Hepatocyte (in vitro differentiated cells): ENCODE data around the gene IRX5. TPM values are rescaled to one million over a fixed set of nuclear protein-coding genes. Genes with fewer than 3 reads are reported as not detected.

Experiments
- DNase-seq: peaks from one replicate; pipeline ENCODE4 v3.0.0-alpha.2; 2016; ENCODE audit warnings: low spot score
- H2AFZ ChIP-seq: fragments of 200-600 bp; sonication (generic); 2 replicates; pipeline ENCODE4 v1.6.0; 2016; ENCODE audit warnings: antibody characterized with exemption, mild to moderate bottlenecking
- H3K27ac ChIP-seq: fragments of 200-600 bp; sonication (generic); 2 replicates; pipeline ENCODE4 v1.5.1; 2016; ENCODE audit warnings: mild to moderate bottlenecking
- H3K27me3 ChIP-seq: fragments of 200-600 bp; sonication (generic); 2 replicates; pipeline ENCODE4 v1.6.1; 2016
- H3K36me3 ChIP-seq: fragments of 200-600 bp; sonication (generic); replicated peaks from 2 replicates; pipeline ENCODE4 v1.5.1; 2016; ENCODE audit warnings: low read depth; ENCODE audit not compliant: insufficient read depth
- H3K4me1 ChIP-seq: fragments of 200-600 bp; sonication (generic); 2 replicates; pipeline ENCODE4 v1.5.1; 2016; ENCODE audit warnings: mild to moderate bottlenecking, moderate library complexity; ENCODE audit not compliant: insufficient read depth
- H3K4me2 ChIP-seq: fragments of 200-600 bp; sonication (generic); 2 replicates; pipeline ENCODE4 v1.6.0; 2016
- H3K4me3 ChIP-seq: fragments of 200-600 bp; sonication (generic); 2 replicates; pipeline ENCODE4 v1.5.1; 2016; ENCODE audit warnings: mild to moderate bottlenecking
- H3K79me2 ChIP-seq: fragments of 200-600 bp; sonication (generic); 2 replicates; pipeline ENCODE4 v1.6.0; 2017; ENCODE audit warnings: mild to moderate bottlenecking
- H3K9me2 ChIP-seq: fragments of 200-600 bp; sonication (generic); replicated peaks from 2 replicates; pipeline ENCODE4 v1.6.0; 2017; ENCODE audit warnings: mild to moderate bottlenecking; ENCODE audit not compliant: insufficient read depth
- H3K9me3 ChIP-seq: fragments of 200-600 bp; sonication (generic); 2 replicates; pipeline ENCODE4 v1.5.1; 2016; ENCODE audit warnings: low read depth, mild to moderate bottlenecking
- H4K20me1 ChIP-seq: fragments of 200-600 bp; sonication (generic); 2 replicates; pipeline ENCODE4 v1.6.0; 2016; ENCODE audit warnings: mild to moderate bottlenecking; ENCODE audit not compliant: insufficient read depth, poor library complexity, severe bottlenecking
- EZH2 ChIP-seq: fragments of 200-600 bp; sonication (generic); IDR thresholded peaks from 2 replicates; pipeline ENCODE4 v1.6.1; 2016; ENCODE audit warnings: antibody characterized with exemption, mild to moderate bottlenecking, borderline replicate concordance
- EZH2phosphoT487 ChIP-seq: fragments of 200-600 bp; sonication (generic); IDR thresholded peaks from one replicate; pipeline ENCODE4 v1.6.1; 2018; ENCODE audit warnings: antibody characterized with exemption, mild to moderate bottlenecking, low read depth, moderate library complexity; ENCODE audit not compliant: unreplicated experiment, severe bottlenecking
- whole genome bisulfite sequencing: methylation state at CpG from one replicate; pipeline ENCODE4 v1.1.6; 2016; ENCODE audit warnings: low lambda C conversion rate; ENCODE audit errors: missing lambda C conversion rate; 5-methylcytosine and 5-hydroxymethylcytosine counted together
- polyA plus RNA-seq: library from polyadenylated mRNA; unstranded; fragments of >200 nt; fragmentation: Nextera tagmentation; extraction: Ambion mirVana; gene quantifications from 2 replicates; pipeline ENCODE4 v1.2.1, GENCODE V29; 2016
- total RNA-seq: library from RNA; depleted of rRNA; stranded (reverse); fragments of >200 nt; gene quantifications from 2 replicates; pipeline ENCODE4 v1.2.3, GENCODE V29; 2014
- TF ChIP-seq, protein P1 (sequence below): fragments of 200-600 bp; sonication (generic); IDR thresholded peaks from 2 replicates; pipeline ENCODE4 v1.5.1; 2016; ENCODE audit warnings: antibody characterized with exemption, mild to moderate bottlenecking; ENCODE audit not compliant: poor library complexity

IRX5 gene
- total and polyA plus RNA-seq, 2 experiments from 2014 or later = 1.7 to 3.2 TPM

DNA sequence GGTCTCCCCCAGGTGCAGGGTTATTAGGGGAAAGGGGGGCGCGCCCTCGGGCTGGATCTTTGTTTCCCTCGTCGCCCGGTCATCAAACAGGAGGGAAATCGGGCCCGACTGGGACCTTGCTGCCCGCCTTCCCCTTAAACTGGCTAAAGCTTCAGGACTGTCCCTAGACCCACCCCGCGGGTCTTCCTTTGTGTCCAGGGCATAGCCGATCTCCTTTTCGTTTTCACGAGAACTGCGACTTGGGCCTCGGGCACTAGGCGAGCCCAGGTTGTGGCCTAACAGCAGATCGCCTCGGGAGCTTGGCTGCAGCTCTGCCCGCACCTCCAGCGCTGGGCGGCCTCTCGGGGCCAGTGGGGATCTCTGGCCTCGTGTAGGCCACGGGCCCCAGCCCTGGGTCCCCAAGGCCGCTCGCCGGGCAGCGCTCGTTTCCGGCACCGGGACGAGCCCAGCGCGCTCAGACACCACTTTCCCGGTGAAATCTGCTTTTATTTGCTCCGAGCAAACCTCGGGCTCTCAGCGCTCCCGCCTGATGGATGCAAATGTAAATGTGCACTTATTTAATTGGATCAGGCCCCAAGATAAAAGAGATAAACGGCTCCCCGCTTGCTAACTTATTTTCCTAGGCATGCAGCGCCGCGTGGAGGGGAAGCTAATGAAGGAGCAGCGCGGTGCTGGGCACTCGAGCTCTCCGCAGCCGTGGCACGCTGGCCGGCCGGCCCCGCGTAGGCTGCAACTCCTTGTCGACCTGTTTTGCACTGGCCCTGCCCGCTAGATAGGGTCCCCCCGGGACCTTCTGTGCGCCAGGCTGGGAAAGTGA lies 7.8 kb downstream of the IRX5 start:
- no peaks in the 10 kb centered on the region for H3K9me3 ChIP-seq
- peaks cover 24% of the 10 kb centered on the region for H3K4me1 ChIP-seq
- peaks cover 16% of the 10 kb centered on the region for H3K79me2 ChIP-seq
- no peak overlapping the region for H3K27ac ChIP-seq
- TF ChIP-seq, protein P1, sequence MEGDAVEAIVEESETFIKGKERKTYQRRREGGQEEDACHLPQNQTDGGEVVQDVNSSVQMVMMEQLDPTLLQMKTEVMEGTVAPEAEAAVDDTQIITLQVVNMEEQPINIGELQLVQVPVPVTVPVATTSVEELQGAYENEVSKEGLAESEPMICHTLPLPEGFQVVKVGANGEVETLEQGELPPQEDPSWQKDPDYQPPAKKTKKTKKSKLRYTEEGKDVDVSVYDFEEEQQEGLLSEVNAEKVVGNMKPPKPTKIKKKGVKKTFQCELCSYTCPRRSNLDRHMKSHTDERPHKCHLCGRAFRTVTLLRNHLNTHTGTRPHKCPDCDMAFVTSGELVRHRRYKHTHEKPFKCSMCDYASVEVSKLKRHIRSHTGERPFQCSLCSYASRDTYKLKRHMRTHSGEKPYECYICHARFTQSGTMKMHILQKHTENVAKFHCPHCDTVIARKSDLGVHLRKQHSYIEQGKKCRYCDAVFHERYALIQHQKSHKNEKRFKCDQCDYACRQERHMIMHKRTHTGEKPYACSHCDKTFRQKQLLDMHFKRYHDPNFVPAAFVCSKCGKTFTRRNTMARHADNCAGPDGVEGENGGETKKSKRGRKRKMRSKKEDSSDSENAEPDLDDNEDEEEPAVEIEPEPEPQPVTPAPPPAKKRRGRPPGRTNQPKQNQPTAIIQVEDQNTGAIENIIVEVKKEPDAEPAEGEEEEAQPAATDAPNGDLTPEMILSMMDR = peak; percentile 13
- TF ChIP-seq EZH2 (peak; percentile 43), EZH2phosphoT487 (peak; percentile 63)
- peak overlapping the region; percentile 91 for H3K4me2 ChIP-seq
- H3K36me3 ChIP-seq = no peaks in the 10 kb centered on the region
- peaks cover 17% of the 10 kb centered on the region for H4K20me1 ChIP-seq
- 19% methylated on average over 59 of the region's 59 CpGs for WGBS
- H3K27me3 ChIP-seq = peaks cover 94% of the 10 kb centered on the region
- H2AFZ ChIP-seq = no peak overlapping the region
- H3K9me2 ChIP-seq = no peaks in the 10 kb centered on the region
- no peak for DNase-seq
- H3K4me3 ChIP-seq = no peak overlapping the region

DNA sequence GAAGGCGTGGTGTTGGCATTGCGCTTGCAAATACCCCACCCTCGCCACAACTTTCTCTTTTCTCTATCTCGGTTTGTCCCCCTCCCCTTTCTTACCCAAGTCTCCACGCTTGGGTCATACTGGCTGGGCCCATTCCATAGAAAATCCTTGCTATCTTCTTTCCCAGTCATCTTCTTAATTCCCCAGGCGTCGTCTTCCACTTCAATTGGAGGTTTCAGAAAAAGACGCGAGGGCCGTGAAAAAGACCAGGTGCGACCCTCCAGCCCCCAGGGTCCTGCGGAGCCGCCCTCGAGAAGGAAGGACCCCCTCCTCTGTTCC lies 8.3 kb downstream of the IRX5 start:
- peaks cover 24% of the 10 kb centered on the region for H3K4me1 ChIP-seq
- H3K9me3 ChIP-seq = no peaks in the 10 kb centered on the region
- H3K27me3 ChIP-seq = peaks cover 92% of the 10 kb centered on the region
- H3K36me3 ChIP-seq = no peaks in the 10 kb centered on the region
- no peaks in the 10 kb centered on the region for H3K9me2 ChIP-seq
- TF ChIP-seq EZH2phosphoT487 (no peak), EZH2 (no peak)
- TF ChIP-seq, protein P1 = no peak
- WGBS = 40% methylated on average over 14 of the region's 14 CpGs
- H3K4me2 ChIP-seq = peak overlapping the region; percentile 91
- no peak overlapping the region for H2AFZ ChIP-seq
- no peak overlapping the region for H3K4me3 ChIP-seq
- DNase-seq = no peak
- H3K27ac ChIP-seq = no peak overlapping the region
- peaks cover 11% of the 10 kb centered on the region for H3K79me2 ChIP-seq
- H4K20me1 ChIP-seq = peaks cover 17% of the 10 kb centered on the region

DNA sequence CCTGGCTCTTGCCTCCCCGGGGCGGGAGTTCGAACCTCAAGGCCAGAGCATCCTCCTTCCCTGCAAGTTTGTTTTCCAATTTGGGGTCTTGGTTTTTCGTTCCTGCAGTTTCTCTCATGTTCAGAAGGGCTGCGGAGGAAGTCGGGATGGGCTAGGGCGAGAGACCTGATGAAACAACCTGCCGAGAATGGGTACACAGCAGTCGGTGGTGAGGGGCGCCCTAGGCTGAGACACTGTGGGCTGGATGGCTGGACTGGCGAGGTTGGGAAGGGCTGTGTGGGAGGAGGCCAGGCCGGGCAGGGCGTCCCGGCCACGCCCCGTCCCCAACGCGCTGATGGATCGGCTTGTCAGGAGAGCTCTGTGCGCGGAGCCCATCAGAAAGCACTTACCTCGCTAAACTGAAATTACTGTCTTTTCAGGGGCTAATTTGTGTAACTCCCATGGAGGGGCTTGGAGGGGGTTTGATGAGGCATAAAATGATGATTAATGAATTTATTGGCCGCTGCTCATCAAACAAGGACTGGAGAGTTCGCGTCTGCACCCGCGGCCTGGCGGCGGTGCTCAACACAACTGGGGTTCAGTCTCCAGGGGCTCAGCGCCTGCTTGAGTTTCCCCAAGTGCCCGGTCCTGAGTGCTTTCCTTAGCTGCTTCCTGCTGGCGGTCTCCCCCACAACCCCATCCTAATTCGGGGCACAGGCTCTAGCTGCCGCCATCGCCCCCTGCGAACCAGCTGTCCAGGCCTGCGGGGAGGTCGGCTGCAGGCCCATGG lies 9.0 kb downstream of the IRX5 start:
- Histone ChIP-seq H3K4me2 (no peak overlapping the region), H3K27ac (no peak overlapping the region), H3K27me3 (peaks cover 86% of the 10 kb centered on the region), H3K9me3 (no peaks in the 10 kb centered on the region), H2AFZ (no peak overlapping the region), H3K9me2 (no peaks in the 10 kb centered on the region), H3K4me3 (no peak overlapping the region), H4K20me1 (peaks cover 14% of the 10 kb centered on the region), H3K36me3 (no peaks in the 10 kb centered on the region), H3K4me1 (peaks cover 24% of the 10 kb centered on the region), H3K79me2 (peaks cover 5% of the 10 kb centered on the region)
- 48% methylated on average over 36 of the region's 38 CpGs for WGBS
- no peak for TF ChIP-seq EZH2phosphoT487
- no peak for DNase-seq

DNA sequence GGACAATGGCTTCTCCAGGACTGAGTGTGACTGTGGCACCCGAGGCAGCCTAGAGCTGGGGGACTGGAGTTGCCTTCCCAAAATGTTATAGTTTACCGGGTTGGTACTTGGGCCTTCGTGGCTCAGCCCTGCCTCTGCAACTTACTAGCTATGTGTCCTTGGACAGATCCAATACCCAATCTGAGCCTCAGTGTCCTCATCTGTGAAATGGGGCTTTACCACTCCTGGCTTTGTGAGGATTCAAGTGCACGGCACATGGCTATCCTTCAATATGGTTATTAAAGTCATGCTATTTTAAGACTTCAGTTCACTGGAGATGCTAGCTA lies 9.6 kb downstream of the IRX5 start:
- peaks cover 3% of the 10 kb centered on the region for H3K79me2 ChIP-seq
- peaks cover 10% of the 10 kb centered on the region for H4K20me1 ChIP-seq
- DNase-seq = no peak
- no peak overlapping the region for H3K4me3 ChIP-seq
- H3K27me3 ChIP-seq = peaks cover 81% of the 10 kb centered on the region
- H3K9me2 ChIP-seq = no peaks in the 10 kb centered on the region
- no peaks in the 10 kb centered on the region for H3K36me3 ChIP-seq
- no peak overlapping the region for H2AFZ ChIP-seq
- no peaks in the 10 kb centered on the region for H3K9me3 ChIP-seq
- H3K27ac ChIP-seq = no peak overlapping the region
- no peak for TF ChIP-seq EZH2phosphoT487
- TF ChIP-seq EZH2 = no peak
- TF ChIP-seq, protein P1 = no peak
- H3K4me2 ChIP-seq = no peak overlapping the region
- H3K4me1 ChIP-seq = peaks cover 24% of the 10 kb centered on the region
- 84% methylated on average over 4 of the region's 4 CpGs for WGBS
